Spleen (tissue), 11 donors: Measurements from ENCODE around the gene ANGEL2. TPM values are rescaled to one million over a fixed set of nuclear protein-coding genes. Genes with fewer than 3 reads are reported as not detected.

Experiments used
- DNase-seq: peaks from one replicate; pipeline ENCODE4 v3.0.0-alpha.2; 2020
- H3K27ac ChIP-seq, 8 donors: fragments of 200-600 bp; sonication (generic) in 7 of 8; 1 replicate in 4 of 8; 2 replicates in 4 of 8; pipeline versions ENCODE4 v1.5.0 to v1.8.0; 2016 to 2021; ENCODE audit warnings: inconsistent platforms in 4 of 8, mild to moderate bottlenecking in 4 of 8, moderate library complexity in 1 of 8
- H3K27me3 ChIP-seq, 7 donors: fragments of 200-600 bp; sonication (generic) in 6 of 7; replicated peaks in 1 of 7; 1 replicate in 4 of 7; 2 replicates in 3 of 7; pipeline versions ENCODE4 v1.5.0 to v1.8.0; 2016 to 2021; ENCODE audit warnings: inconsistent platforms in 3 of 7, mild to moderate bottlenecking in 1 of 7
- H3K36me3 ChIP-seq, 6 donors: fragments of 200-600 bp; sonication (generic) in 5 of 6; 1 replicate in 4 of 6; 2 replicates in 2 of 6; pipeline versions ENCODE4 v1.5.0 to v1.8.0; 2016 to 2021; ENCODE audit warnings: inconsistent platforms in 2 of 6
- H3K4me1 ChIP-seq, 6 donors: fragments of 200-600 bp; sonication (generic) in 5 of 6; 1 replicate in 3 of 6; 2 replicates in 3 of 6; pipeline versions ENCODE4 v1.5.0 to v1.8.0; 2016 to 2021; ENCODE audit warnings: inconsistent platforms in 3 of 6
- H3K4me3 ChIP-seq, 8 donors: fragments of 200-600 bp; sonication (generic) in 7 of 8; 1 replicate in 4 of 8; 2 replicates in 4 of 8; pipeline versions ENCODE4 v1.5.0 to v1.8.0; 2016 to 2021; ENCODE audit warnings: inconsistent platforms in 4 of 8, mild to moderate bottlenecking in 4 of 8, moderate library complexity in 2 of 8
- H3K9me3 ChIP-seq, 8 donors: fragments of 200-600 bp; sonication (generic) in 7 of 8; 1 replicate in 4 of 8; 2 replicates in 4 of 8; pipeline versions ENCODE4 v1.5.0 to v1.8.0; 2016 to 2021; ENCODE audit warnings: inconsistent platforms in 4 of 8
- CTCF ChIP-seq, 11 experiments: fragments of 200-600 bp in 7 of 11; fragments of 450-650 bp in 4 of 11; sonication (generic) in 4 of 11; IDR thresholded peaks in 8 of 11; conservative IDR thresholded peaks in 3 of 11; 1 replicate in 7 of 11; 2 replicates in 4 of 11; pipeline versions ENCODE4 v1.4.0 to v1.8.0; 2016 to 2021; ENCODE audit warnings: antibody characterized with exemption in 11 of 11, inconsistent platforms in 4 of 11, mild to moderate bottlenecking in 1 of 11
- POLR2A ChIP-seq, 3 donors: fragments of 450-650 bp; IDR thresholded peaks; one replicate each; pipeline ENCODE4 v1.5.1; 2017; ENCODE audit warnings: antibody characterized with exemption in 3 of 3, mild to moderate bottlenecking in 1 of 3
- POLR2AphosphoS5 ChIP-seq, 3 donors: sonication (generic); formaldehyde crosslinking; IDR thresholded peaks; one replicate each; pipeline ENCODE4 v1.5.1; 2017; ENCODE audit warnings: antibody characterized with exemption in 3 of 3
- WGBS, 5 donors: extraction: QIAGEN DNeasy Blood & Tissue Kit in 3 of 5; methylation state at CpG; one replicate each; pipeline versions ENCODE4 v1.1.5 to v1.1.7; 2013 to 2018; 5-methylcytosine and 5-hydroxymethylcytosine counted together
- intact Hi-C: fragments of 100-400 bp; cut with DNase I; formaldehyde crosslinking; loops from one replicate; pipeline ENCODE4 v1.15.0; 2023; ENCODE audit warnings: low total_unique reads
- polyA plus RNA-seq, 3 donors: library from polyadenylated mRNA; stranded (reverse); fragments of 200-250 nt; gene quantifications; one replicate each; pipeline ENCODE4 v1.2.1, GENCODE V29; 2013
- total RNA-seq, 7 donors: library from RNA; depleted of rRNA in 3 of 7; stranded (reverse); fragments of >200 nt in 3 of 7; fragmentation: NEBNext Ultra II Directional in 4 of 7; extraction: Animal tissue kit (Norgen Biotek cat#: 25700) in 4 of 7; gene quantifications; one replicate each; pipeline versions ENCODE4 v1.1.0 to v1.2.1, GENCODE V29; 2016 to 2021
- donor health status: healthy with polysubstance abuse.
- donor health status: DM: no; HTN: no; CAD: no; lungs with moderate emphysema.
- donor health status: DM: no; HTN: no; CAD: no.
- donor health status: Bipolar disorder and iron deficiency.
- donor health status: healthy.
- donor health status: DM: no; HTN: no; CAD: no.
- donor health status: DM: yes; HTN: yes; CAD: no.

Gene ANGEL2
- total and polyA plus RNA-seq, 10 donors, result 18.3 to 96.8 (median 50.9) TPM

GRCh38 chr1:212973426-212973825 is 42.2 kb downstream of the ANGEL2 start:
- Histone ChIP-seq H3K27me3 (no peaks in the 10 kb centered on the region), H3K4me1 (no peaks in the 10 kb centered on the region), H3K27ac (no peak overlapping the region), H3K36me3 (no peaks in the 10 kb centered on the region), H3K9me3 (no peaks in the 10 kb centered on the region), H3K4me3 (no peak overlapping the region)
- WGBS, 5 donors, result 82 to 93% (median 88%) methylated on average over 4 of the region's 4 CpGs
- TF ChIP-seq POLR2AphosphoS5 (IDR thresholded peaks at IDR 0.05), result no peak
- no peak for TF ChIP-seq POLR2A (IDR thresholded peaks at IDR 0.05)
- no peak for TF ChIP-seq CTCF (IDR thresholded peaks at IDR 0.05 in 8 of 11, conservative IDR thresholded peaks at IDR 0.05 in 3 of 11)
- intact Hi-C loops, result no loop called here
- no peak for DNase-seq

- TF ChIP-seq CTCF (IDR thresholded peaks at IDR 0.05 in 8 of 11, conservative IDR thresholded peaks at IDR 0.05 in 3 of 11), result no peak
- TF ChIP-seq POLR2AphosphoS5 (IDR thresholded peaks at IDR 0.05), result no peak
- no peak for TF ChIP-seq POLR2A (IDR thresholded peaks at IDR 0.05)
- 93 to 97% (median 95%) methylated on average over 5 of the region's 5 CpGs for WGBS, 5 donors
- DNase-seq, result no peak
- Histone ChIP-seq H3K27ac (no peak overlapping the region), H3K27me3 (no peaks in the 10 kb centered on the region), H3K4me3 (no peak overlapping the region), H3K9me3 (no peaks in the 10 kb centered on the region), H3K36me3 (no peaks in the 10 kb centered on the region), H3K4me1 (no peaks in the 10 kb centered on the region)
- intact Hi-C loops, result no loop called here
Observed at GRCh38 chr1:212971312-212971711, 44.4 kb downstream of the ANGEL2 start.

- Histone ChIP-seq H3K4me3 (no peak overlapping the region), H3K4me1 (no peaks in the 10 kb centered on the region), H3K9me3 (no peaks in the 10 kb centered on the region), H3K36me3 (no peaks in the 10 kb centered on the region), H3K27ac (no peak overlapping the region), H3K27me3 (peaks cover 0 to 6% (median 0%) of the 10 kb centered on the region in 7 donors)
- 90 to 98% (median 93%) methylated on average over 4 of the region's 4 CpGs for WGBS, 5 donors
- intact Hi-C loops, result no loop called here
- no peak for DNase-seq
- TF ChIP-seq CTCF (IDR thresholded peaks at IDR 0.05 in 8 of 11, conservative IDR thresholded peaks at IDR 0.05 in 3 of 11) (no peak), POLR2A (IDR thresholded peaks at IDR 0.05) (no peak), POLR2AphosphoS5 (IDR thresholded peaks at IDR 0.05) (no peak)
Observed at GRCh38 chr1:212970085-212970484, 45.6 kb downstream of the ANGEL2 start.

GRCh38 chr1:212968368-212968863 is 47.3 kb downstream of the ANGEL2 start:
- TF ChIP-seq POLR2AphosphoS5 (IDR thresholded peaks at IDR 0.05), result no peak
- no peak for TF ChIP-seq CTCF (IDR thresholded peaks at IDR 0.05 in 8 of 11, conservative IDR thresholded peaks at IDR 0.05 in 3 of 11)
- no peak for TF ChIP-seq POLR2A (IDR thresholded peaks at IDR 0.05)
- WGBS, 5 donors, result 52 to 84% (median 58%) methylated on average over 3 of the region's 3 CpGs
- Histone ChIP-seq H3K9me3 (no peaks in the 10 kb centered on the region), H3K36me3 (no peaks in the 10 kb centered on the region), H3K27ac (no peak overlapping the region), H3K4me1 (no peaks in the 10 kb centered on the region), H3K27me3 (peaks cover 0 to 11% (median 0%) of the 10 kb centered on the region in 7 donors), H3K4me3 (no peak overlapping the region)
- intact Hi-C loops, result no loop called here
- DNase-seq, result no peak
